Measurements from ENCODE around the gene PRKN. TPM values are rescaled to one million over a fixed set of nuclear protein-coding genes. Genes with fewer than 3 reads are reported as not detected.

Gene PRKN
- total RNA-seq, 1 donor from 2014 or later = 5.7 TPM

GRCh38 chr6:162580619-162581018 is 146.9 kb downstream of the PRKN start:
- no peaks in the 10 kb centered on the region for H3K9me3 Mint-ChIP-seq (ENCODE audit: low read depth)
- peak overlapping the region; percentile 1 for H3K27ac Mint-ChIP-seq (ENCODE audit: unreplicated experiment)
- peak overlapping the region; percentile 0 for H3K4me3 Mint-ChIP-seq (ENCODE audit: unreplicated experiment)
- H3K36me3 Mint-ChIP-seq (ENCODE audit: low read depth) = no peaks in the 10 kb centered on the region
- peaks cover 48% of the 10 kb centered on the region for H3K4me1 Mint-ChIP-seq (ENCODE audit: low read depth)
- no peaks in the 10 kb centered on the region for H3K27me3 Mint-ChIP-seq (ENCODE audit: low read depth)
- DNase-seq (ENCODE audit: low spot score) = no peak
- TF ChIP-seq, protein P1, sequence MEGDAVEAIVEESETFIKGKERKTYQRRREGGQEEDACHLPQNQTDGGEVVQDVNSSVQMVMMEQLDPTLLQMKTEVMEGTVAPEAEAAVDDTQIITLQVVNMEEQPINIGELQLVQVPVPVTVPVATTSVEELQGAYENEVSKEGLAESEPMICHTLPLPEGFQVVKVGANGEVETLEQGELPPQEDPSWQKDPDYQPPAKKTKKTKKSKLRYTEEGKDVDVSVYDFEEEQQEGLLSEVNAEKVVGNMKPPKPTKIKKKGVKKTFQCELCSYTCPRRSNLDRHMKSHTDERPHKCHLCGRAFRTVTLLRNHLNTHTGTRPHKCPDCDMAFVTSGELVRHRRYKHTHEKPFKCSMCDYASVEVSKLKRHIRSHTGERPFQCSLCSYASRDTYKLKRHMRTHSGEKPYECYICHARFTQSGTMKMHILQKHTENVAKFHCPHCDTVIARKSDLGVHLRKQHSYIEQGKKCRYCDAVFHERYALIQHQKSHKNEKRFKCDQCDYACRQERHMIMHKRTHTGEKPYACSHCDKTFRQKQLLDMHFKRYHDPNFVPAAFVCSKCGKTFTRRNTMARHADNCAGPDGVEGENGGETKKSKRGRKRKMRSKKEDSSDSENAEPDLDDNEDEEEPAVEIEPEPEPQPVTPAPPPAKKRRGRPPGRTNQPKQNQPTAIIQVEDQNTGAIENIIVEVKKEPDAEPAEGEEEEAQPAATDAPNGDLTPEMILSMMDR (IDR thresholded peaks at IDR 0.05) = peak; percentile 55

- Mint-ChIP-seq H3K4me3 (ENCODE audit: unreplicated experiment) (no peak overlapping the region), H3K9me3 (ENCODE audit: low read depth) (no peaks in the 10 kb centered on the region), H3K27me3 (ENCODE audit: low read depth) (no peaks in the 10 kb centered on the region), H3K27ac (ENCODE audit: unreplicated experiment) (no peak overlapping the region), H3K36me3 (ENCODE audit: low read depth) (no peaks in the 10 kb centered on the region), H3K4me1 (ENCODE audit: low read depth) (peaks cover 35% of the 10 kb centered on the region)
- DNase-seq (ENCODE audit: low spot score) = no peak
- TF ChIP-seq, protein P1 (IDR thresholded peaks at IDR 0.05) = no peak
These were observed 151.6 kb downstream of the PRKN start for GRCh38 chr6:162576016-162576415.

- peaks cover 25% of the 10 kb centered on the region for H3K4me1 Mint-ChIP-seq (ENCODE audit: low read depth)
- H3K9me3 Mint-ChIP-seq (ENCODE audit: low read depth) = peaks cover 10% of the 10 kb centered on the region
- DNase-seq (ENCODE audit: low spot score) = no peak
- no peaks in the 10 kb centered on the region for H3K27me3 Mint-ChIP-seq (ENCODE audit: low read depth)
- TF ChIP-seq, protein P1 (IDR thresholded peaks at IDR 0.05) = no peak
- no peak overlapping the region for H3K27ac Mint-ChIP-seq (ENCODE audit: unreplicated experiment)
- peaks cover 11% of the 10 kb centered on the region for H3K36me3 Mint-ChIP-seq (ENCODE audit: low read depth)
- no peak overlapping the region for H3K4me3 Mint-ChIP-seq (ENCODE audit: unreplicated experiment)
These were observed 155.3 kb downstream of the PRKN start for GRCh38 chr6:162572240-162572639.

- H3K36me3 Mint-ChIP-seq (ENCODE audit: low read depth) = peaks cover 35% of the 10 kb centered on the region
These were observed 159.3 kb downstream of the PRKN start for GRCh38 chr6:162568266-162568665.

DNA sequence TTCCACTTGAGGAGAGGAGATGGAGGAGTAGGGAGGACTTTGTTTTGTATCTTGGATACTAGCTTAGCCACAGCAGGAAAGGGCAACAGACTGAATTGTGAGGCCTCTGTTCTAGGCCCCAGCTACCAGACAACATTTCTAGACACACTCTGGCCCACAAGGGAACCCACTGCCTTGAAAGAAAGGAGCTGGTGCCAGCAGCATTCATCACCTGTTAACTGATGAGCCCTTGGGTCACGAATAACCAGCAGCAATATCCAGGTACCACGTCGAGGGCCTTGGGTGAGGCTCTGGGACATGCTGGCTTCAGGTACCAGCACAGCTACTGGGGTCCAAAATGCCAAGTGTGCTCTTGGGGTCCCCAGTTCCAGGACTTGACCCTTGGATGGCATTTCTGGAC is 165.5 kb downstream of the PRKN start:
- no peak overlapping the region for H3K27ac Mint-ChIP-seq (ENCODE audit: unreplicated experiment)
- H3K4me3 Mint-ChIP-seq (ENCODE audit: unreplicated experiment) = no peak overlapping the region
- H3K4me1 Mint-ChIP-seq (ENCODE audit: low read depth) = peaks cover 4% of the 10 kb centered on the region
- H3K9me3 Mint-ChIP-seq (ENCODE audit: low read depth) = peaks cover 30% of the 10 kb centered on the region
- no peaks in the 10 kb centered on the region for H3K27me3 Mint-ChIP-seq (ENCODE audit: low read depth)
- TF ChIP-seq, protein P1 (IDR thresholded peaks at IDR 0.05) = no peak
- H3K36me3 Mint-ChIP-seq (ENCODE audit: low read depth) = peaks cover 25% of the 10 kb centered on the region
- no peak for DNase-seq (ENCODE audit: low spot score)

More at GRCh38 chr6:162568266-162568665, 159.3 kb downstream of the PRKN start:
- Mint-ChIP-seq H3K27me3 (ENCODE audit: low read depth) (no peaks in the 10 kb centered on the region), H3K4me3 (ENCODE audit: unreplicated experiment) (no peak overlapping the region), H3K27ac (ENCODE audit: unreplicated experiment) (no peak overlapping the region), H3K9me3 (ENCODE audit: low read depth) (peaks cover 41% of the 10 kb centered on the region), H3K4me1 (ENCODE audit: low read depth) (peaks cover 16% of the 10 kb centered on the region)
- TF ChIP-seq, protein P1 (IDR thresholded peaks at IDR 0.05) = no peak
- no peak for DNase-seq (ENCODE audit: low spot score)
